HG03575 (cell line): ENCODE measurements around the gene ADD1.

ENCODE experiments used
- ATAC-seq: cut with Tn5 transposase; IDR thresholded peaks from one replicate; pipeline ENCODE4 v1.9.1; 2021; ENCODE audit not compliant: unreplicated experiment, insufficient number of reproducible peaks, low FRiP score; ENCODE audit errors: extremely low read depth

Gene ADD1

GRCh38 chr4:2804449-2804972 lies 39.1 kb upstream of the ADD1 start:
- no peak for ATAC-seq

GRCh38 chr4:2804973-2805501 lies 38.6 kb upstream of the ADD1 start:
- no peak for ATAC-seq

GRCh38 chr4:2805712-2806389 lies 37.8 kb upstream of the ADD1 start:
- ATAC-seq = no peak

GRCh38 chr4:2806390-2807355 lies 37.0 kb upstream of the ADD1 start:
- no peak for ATAC-seq

- no peak for ATAC-seq
Measured at GRCh38 chr4:2807571-2807970, 36.1 kb upstream of the ADD1 start.

GRCh38 chr4:2808001-2808400 lies 35.6 kb upstream of the ADD1 start:
- no peak for ATAC-seq

GRCh38 chr4:2809610-2810180 lies 33.9 kb upstream of the ADD1 start:
- ATAC-seq = no peak

- ATAC-seq = no peak
Measured at GRCh38 chr4:2810388-2810787, 33.3 kb upstream of the ADD1 start.

- no peak for ATAC-seq
Measured at GRCh38 chr4:2811830-2812611, 31.6 kb upstream of the ADD1 start.

- ATAC-seq = no peak
Measured at GRCh38 chr4:2812612-2813354, 30.9 kb upstream of the ADD1 start.

- no peak for ATAC-seq
Measured at GRCh38 chr4:2813446-2814405, 29.9 kb upstream of the ADD1 start.

- ATAC-seq = no peak
Measured at GRCh38 chr4:2814627-2815270, 28.9 kb upstream of the ADD1 start.

GRCh38 chr4:2816401-2816954 lies 27.2 kb upstream of the ADD1 start:
- ATAC-seq = no peak

GRCh38 chr4:2817137-2817536 lies 26.5 kb upstream of the ADD1 start:
- no peak for ATAC-seq

GRCh38 chr4:2817701-2818350 lies 25.8 kb upstream of the ADD1 start:
- ATAC-seq = no peak
